ENCODE measurements around the gene PEG3.

The PEG3 gene

DNA sequence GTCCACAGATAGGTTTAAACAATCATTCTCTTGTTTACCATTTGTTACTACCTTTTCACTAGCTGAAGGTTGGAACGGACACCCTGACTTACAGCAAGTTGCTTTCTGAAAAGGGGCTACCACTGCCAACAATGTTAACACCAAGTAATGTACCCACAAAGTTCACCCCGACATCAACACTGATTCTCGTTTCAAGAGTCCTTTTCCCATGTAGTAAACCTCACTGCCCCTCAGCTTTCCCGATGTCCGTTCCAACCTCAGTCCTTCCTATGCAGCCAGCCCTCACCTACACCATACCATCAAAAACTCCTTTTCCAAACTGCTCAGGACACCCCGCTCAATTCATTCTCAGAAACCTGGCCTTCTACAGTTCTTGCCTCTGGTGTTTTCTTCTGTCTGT, 29.0 kb downstream of the PEG3 start:
- Histone ChIP-seq H3K36me3 (ENCODE audit: control insufficient read depth, insufficient read depth, low read length) (no peaks in the 10 kb centered on the region), H3K4me3 (ENCODE audit: low read length) (no peak overlapping the region), H3K4me1 (ENCODE audit: control insufficient read depth, insufficient read depth, low read length) (no peaks in the 10 kb centered on the region), H3K9me3 (ENCODE audit: control insufficient read depth, insufficient read depth, low read length) (peaks cover 25% of the 10 kb centered on the region), H3K27ac (ENCODE audit: low read length) (no peak overlapping the region), H3K27me3 (ENCODE audit: control insufficient read depth, insufficient read depth, low read length) (no peaks in the 10 kb centered on the region)
- DNase-seq (ENCODE audit: low read depth, low spot score), result no peak
- WGBS (ENCODE audit: insufficient coverage, insufficient read length), result 100% methylated on average over 1 of the region's 6 CpGs

GRCh38 chr19:56810260-56810659, 30.3 kb downstream of the PEG3 start:
- Histone ChIP-seq H3K9me3 (ENCODE audit: control insufficient read depth, insufficient read depth, low read length) (peaks cover 21% of the 10 kb centered on the region), H3K4me1 (ENCODE audit: control insufficient read depth, insufficient read depth, low read length) (no peaks in the 10 kb centered on the region), H3K36me3 (ENCODE audit: control insufficient read depth, insufficient read depth, low read length) (no peaks in the 10 kb centered on the region), H3K27me3 (ENCODE audit: control insufficient read depth, insufficient read depth, low read length) (no peaks in the 10 kb centered on the region), H3K4me3 (ENCODE audit: low read length) (no peak overlapping the region), H3K27ac (ENCODE audit: low read length) (no peak overlapping the region)
- DNase-seq (ENCODE audit: low read depth, low spot score), result no peak
- 100% methylated on average over 1 of the region's 1 CpG for WGBS (ENCODE audit: insufficient coverage, insufficient read length)

DNA sequence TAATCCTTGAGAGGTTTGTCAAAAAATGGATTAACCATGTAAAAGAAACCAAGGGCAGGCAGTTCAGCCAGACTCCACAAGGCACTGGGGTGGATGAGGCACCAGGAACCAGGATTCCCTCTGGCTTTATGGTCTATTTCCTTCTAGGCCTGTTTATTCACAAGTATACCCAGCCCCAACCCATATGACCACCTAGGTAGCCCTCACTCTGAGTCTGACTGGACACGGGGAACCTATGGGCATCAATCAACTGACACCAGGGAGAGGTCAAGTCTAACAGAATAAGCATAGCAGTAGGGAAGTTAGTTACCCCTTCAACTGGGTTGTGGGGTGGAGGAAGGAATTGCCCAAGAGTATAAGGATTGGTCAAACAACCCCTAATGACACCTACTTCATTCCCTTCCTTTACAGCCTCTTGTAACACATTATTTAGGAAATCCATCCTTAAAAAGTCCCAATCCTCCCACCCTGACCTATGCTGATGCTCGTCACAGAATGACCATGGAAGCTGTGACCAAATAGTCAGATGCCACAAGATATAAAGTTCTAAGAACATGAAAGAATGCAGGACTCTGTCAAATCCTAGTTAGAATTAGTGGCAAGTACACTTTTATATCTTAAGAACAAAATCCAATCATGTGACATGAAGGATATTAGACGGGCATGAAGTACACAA, 31.7 kb downstream of the PEG3 start:
- Histone ChIP-seq H3K4me1 (ENCODE audit: control insufficient read depth, insufficient read depth, low read length) (no peaks in the 10 kb centered on the region), H3K9me3 (ENCODE audit: control insufficient read depth, insufficient read depth, low read length) (peaks cover 14% of the 10 kb centered on the region), H3K4me3 (ENCODE audit: low read length) (no peak overlapping the region), H3K27ac (ENCODE audit: low read length) (no peak overlapping the region), H3K27me3 (ENCODE audit: control insufficient read depth, insufficient read depth, low read length) (no peaks in the 10 kb centered on the region), H3K36me3 (ENCODE audit: control insufficient read depth, insufficient read depth, low read length) (no peaks in the 10 kb centered on the region)
- no CpG with 5 or more reads among the region's 3 CpGs for WGBS (ENCODE audit: insufficient coverage, insufficient read length)
- no peak for DNase-seq (ENCODE audit: low read depth, low spot score)

DNA sequence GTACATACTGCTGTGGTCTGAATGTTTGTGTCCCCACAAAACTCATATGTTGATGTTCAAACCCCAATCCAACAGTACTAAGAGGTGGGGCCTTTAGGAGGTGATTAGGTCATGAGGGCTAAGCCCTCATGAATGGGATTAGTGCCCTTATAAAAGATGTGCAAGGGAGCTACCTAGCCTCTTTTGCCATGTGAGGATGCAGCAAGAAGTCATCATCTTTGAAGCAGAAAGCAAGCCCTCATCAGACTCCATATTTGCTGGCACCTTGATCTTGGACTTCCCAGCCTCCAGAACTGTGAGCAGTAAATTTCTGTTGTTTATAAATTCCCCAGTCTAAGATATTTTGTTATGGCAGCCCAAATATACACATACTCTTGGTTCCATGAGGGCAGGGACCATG, 33.9 kb downstream of the PEG3 start:
- H3K27me3 ChIP-seq (ENCODE audit: control insufficient read depth, insufficient read depth, low read length), result no peaks in the 10 kb centered on the region
- no peaks in the 10 kb centered on the region for H3K36me3 ChIP-seq (ENCODE audit: control insufficient read depth, insufficient read depth, low read length)
- H3K27ac ChIP-seq (ENCODE audit: low read length), result no peak overlapping the region
- H3K4me1 ChIP-seq (ENCODE audit: control insufficient read depth, insufficient read depth, low read length), result no peaks in the 10 kb centered on the region
- peaks cover 23% of the 10 kb centered on the region for H3K9me3 ChIP-seq (ENCODE audit: control insufficient read depth, insufficient read depth, low read length)
- no peak overlapping the region for H3K4me3 ChIP-seq (ENCODE audit: low read length)
- DNase-seq (ENCODE audit: low read depth, low spot score), result no peak

All from iPS DF 6.9 (cell line).